DND-41 (cell line): ENCODE measurements around the gene P2RX1.

Experiments
- EZH2 ChIP-seq: IDR thresholded peaks from 3 replicates; pipeline ENCODE4 v1.6.1; 2012; ENCODE audit warnings: borderline replicate concordance, low read depth, mild to moderate bottlenecking, moderate library complexity, low read length, inconsistent platforms; ENCODE audit not compliant: severe bottlenecking
- TF ChIP-seq, protein P1 (sequence below): IDR thresholded peaks from 2 replicates; pipeline ENCODE4 v1.5.1; 2012; ENCODE audit warnings: borderline replicate concordance, low read length, moderate library complexity, mild to moderate bottlenecking; ENCODE audit not compliant: poor library complexity, severe bottlenecking; ENCODE audit errors: extremely low read depth

DNA sequence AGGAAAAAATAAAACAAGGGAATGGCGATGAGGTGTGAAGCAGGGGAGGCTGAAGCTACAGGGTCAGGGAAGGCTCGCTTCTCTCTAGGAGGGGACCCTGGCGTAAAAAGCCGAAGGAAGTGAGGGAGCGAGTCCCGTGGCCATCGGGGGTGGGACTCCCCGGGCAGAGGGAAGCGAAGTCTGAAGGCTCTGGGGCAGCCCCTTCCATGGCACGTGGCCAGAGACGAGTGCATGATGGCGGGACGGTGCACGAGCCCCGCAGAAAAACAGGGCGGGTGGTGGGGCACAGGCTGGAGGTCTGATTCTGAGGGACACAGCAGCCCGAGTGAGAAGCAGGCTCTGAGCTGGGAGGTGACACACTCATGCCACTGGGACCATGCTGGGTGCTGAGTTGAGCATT, 49.2 kb downstream of the P2RX1 start:
- TF ChIP-seq, protein P1, sequence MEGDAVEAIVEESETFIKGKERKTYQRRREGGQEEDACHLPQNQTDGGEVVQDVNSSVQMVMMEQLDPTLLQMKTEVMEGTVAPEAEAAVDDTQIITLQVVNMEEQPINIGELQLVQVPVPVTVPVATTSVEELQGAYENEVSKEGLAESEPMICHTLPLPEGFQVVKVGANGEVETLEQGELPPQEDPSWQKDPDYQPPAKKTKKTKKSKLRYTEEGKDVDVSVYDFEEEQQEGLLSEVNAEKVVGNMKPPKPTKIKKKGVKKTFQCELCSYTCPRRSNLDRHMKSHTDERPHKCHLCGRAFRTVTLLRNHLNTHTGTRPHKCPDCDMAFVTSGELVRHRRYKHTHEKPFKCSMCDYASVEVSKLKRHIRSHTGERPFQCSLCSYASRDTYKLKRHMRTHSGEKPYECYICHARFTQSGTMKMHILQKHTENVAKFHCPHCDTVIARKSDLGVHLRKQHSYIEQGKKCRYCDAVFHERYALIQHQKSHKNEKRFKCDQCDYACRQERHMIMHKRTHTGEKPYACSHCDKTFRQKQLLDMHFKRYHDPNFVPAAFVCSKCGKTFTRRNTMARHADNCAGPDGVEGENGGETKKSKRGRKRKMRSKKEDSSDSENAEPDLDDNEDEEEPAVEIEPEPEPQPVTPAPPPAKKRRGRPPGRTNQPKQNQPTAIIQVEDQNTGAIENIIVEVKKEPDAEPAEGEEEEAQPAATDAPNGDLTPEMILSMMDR: no peak
- TF ChIP-seq EZH2: no peak
